Endothelial cell of umbilical vein (primary cell): ENCODE data around the gene SOX13. TPM values are rescaled to one million over a fixed set of nuclear protein-coding genes. Genes with fewer than 3 reads are reported as not detected.

Experiments used
- BruUV-seq: library from RNA; stranded (reverse); fragments of 400-500 nt; replicated peaks from 2 replicates; lab custom pipeline; 2021; lab: Mats Ljungman, UMichigan
- CTCF ChIA-PET: fragments of 300-600, 350-600 bp; sonication (Branson Sonifier 250); formaldehyde crosslinking; loops from one replicate; lab custom pipeline; 2021; ENCODE audit warnings: antibody characterized with exemption, inconsistent platforms; lab: Charles Lee
- POLR2A ChIA-PET: fragments of 300-600, 350-600 bp; sonication (Branson Sonifier 250); formaldehyde crosslinking; loops from one replicate; lab custom pipeline; 2021; ENCODE audit warnings: antibody characterized with exemption, inconsistent platforms; lab: Charles Lee
- DNase-seq: peaks from one replicate; pipeline ENCODE4 v3.0.0-alpha.2; 2011; ENCODE audit warnings: low read depth, low spot score
- FAIRE-seq: peaks from 2 replicates; lab custom pipeline; 2011; peaks lifted over from hg19 to GRCh38; lab: Jason Lieb, UNC
- H2AFZ ChIP-seq: 2 replicates; pipeline ENCODE4 v1.6.0; 2012; ENCODE audit warnings: low read depth, low read length, control low read depth, inconsistent platforms
- H3K27ac ChIP-seq: 2 replicates; pipeline ENCODE4 v1.5.1; 2011; ENCODE audit warnings: low read depth, mild to moderate bottlenecking, control low read depth, low read length, moderate library complexity; ENCODE audit not compliant: insufficient read depth
- H3K27me3 ChIP-seq, 2 experiments: 2 replicates each; pipeline versions ENCODE4 v1.6.0 to v1.6.1; 2011; ENCODE audit warnings: low read length in 2 of 2, mixed read lengths in 1 of 2; ENCODE audit not compliant: control insufficient read depth in 2 of 2, insufficient read depth in 2 of 2
- H3K36me3 ChIP-seq, 2 experiments: 2 replicates in 1 of 2; 3 replicates in 1 of 2; pipeline ENCODE4 v1.5.1; 2011; ENCODE audit warnings: low read length in 2 of 2, mild to moderate bottlenecking in 1 of 2, moderate library complexity in 1 of 2; ENCODE audit not compliant: control insufficient read depth in 2 of 2, insufficient read depth in 2 of 2; ENCODE audit errors: extremely low read depth in 1 of 2
- H3K4me1 ChIP-seq: 3 replicates; pipeline ENCODE4 v1.5.1; 2011; ENCODE audit warnings: mild to moderate bottlenecking, low read length; ENCODE audit not compliant: control insufficient read depth, insufficient read depth; ENCODE audit errors: extremely low read depth
- H3K4me2 ChIP-seq: 2 replicates; pipeline ENCODE4 v1.6.1; 2011; ENCODE audit warnings: low read length, control low read depth, mixed read lengths; ENCODE audit not compliant: insufficient read depth
- H3K4me3 ChIP-seq, 3 experiments: fragments of 200-600 bp in 1 of 3; sonication (generic), shearing (Covaris generic) in 1 of 3; replicated peaks in 1 of 3; 2 replicates each; pipeline ENCODE4 v1.5.1; 2011 to 2016; ENCODE audit warnings: control low read depth in 3 of 3, low read length in 3 of 3, mild to moderate bottlenecking in 2 of 3, inconsistent platforms in 1 of 3, low read depth in 1 of 3, moderate library complexity in 1 of 3; ENCODE audit not compliant: insufficient read depth in 1 of 3
- H3K79me2 ChIP-seq: 2 replicates; pipeline ENCODE4 v1.6.0; 2012; ENCODE audit warnings: low read length, inconsistent platforms; ENCODE audit not compliant: control insufficient read depth, insufficient read depth
- H3K9ac ChIP-seq: replicated peaks from 2 replicates; pipeline ENCODE3; 2011; ENCODE audit warnings: low read length, control low read depth; ENCODE audit not compliant: insufficient read depth; ENCODE audit errors: extremely low read depth
- H3K9me1 ChIP-seq: replicated peaks from 3 replicates; pipeline ENCODE4 v1.6.0; 2011; ENCODE audit warnings: mild to moderate bottlenecking, low read length; ENCODE audit not compliant: control insufficient read depth, insufficient read depth; ENCODE audit errors: extremely low read depth
- H3K9me3 ChIP-seq: replicated peaks from 2 replicates; pipeline ENCODE4 v1.5.1; 2012; ENCODE audit warnings: low read length, inconsistent platforms; ENCODE audit not compliant: control insufficient read depth, insufficient read depth
- H4K20me1 ChIP-seq: replicated peaks from 2 replicates; pipeline ENCODE3; 2011; ENCODE audit warnings: mild to moderate bottlenecking, low read length; ENCODE audit not compliant: control insufficient read depth, insufficient read depth; ENCODE audit errors: extremely low read depth
- EZH2 ChIP-seq: IDR thresholded peaks from 2 replicates; pipeline ENCODE4 v1.6.1; 2012; ENCODE audit warnings: borderline replicate concordance, low read depth, mild to moderate bottlenecking, moderate library complexity, low read length, inconsistent platforms; ENCODE audit not compliant: severe bottlenecking
- FOS ChIP-seq: IDR thresholded peaks from 2 replicates; pipeline ENCODE4 v1.6.1; 2011; ENCODE audit warnings: mild to moderate bottlenecking, low read length, moderate library complexity, borderline replicate concordance; ENCODE audit not compliant: insufficient read depth
- GATA2 ChIP-seq: IDR thresholded peaks from 2 replicates; pipeline ENCODE4 v1.7.0; 2011; ENCODE audit warnings: low read depth, mild to moderate bottlenecking, moderate library complexity, mixed read lengths, low read length; ENCODE audit not compliant: insufficient read length, insufficient read depth
- JUN ChIP-seq: IDR thresholded peaks from 2 replicates; pipeline ENCODE4 v1.6.1; 2011; ENCODE audit warnings: borderline replicate concordance, low read depth; ENCODE audit not compliant: insufficient read length, insufficient read depth
- MYC ChIP-seq: IDR thresholded peaks from one replicate; pipeline ENCODE4 v1.6.1; 2011; ENCODE audit warnings: mild to moderate bottlenecking, low read depth, low read length
- POLR2A ChIP-seq: IDR thresholded peaks from 2 replicates; pipeline ENCODE4 v1.6.1; 2012; ENCODE audit warnings: low read depth, mild to moderate bottlenecking, control low read depth, low read length
- POLR2AphosphoS5 ChIP-seq: IDR thresholded peaks from 2 replicates; pipeline ENCODE4 v1.6.1; 2012; ENCODE audit warnings: low read depth, mild to moderate bottlenecking, control low read depth, low read length, moderate library complexity; ENCODE audit not compliant: insufficient read depth
- dilution Hi-C: fragments of 300-500 bp; cut with MboI; formaldehyde crosslinking; loops from one replicate; pipeline ENCODE4 v1.15.0; 2019; ENCODE audit warnings: low sequenced_read_pairs; ENCODE audit not compliant: extremely low pct_ligation_motif_present
- intact Hi-C: fragments of 100-400 bp; cut with micrococcal nuclease; formaldehyde crosslinking; loops from one replicate; pipeline ENCODE4 v1.10.0; 2022
- polyA plus RNA-seq, 4 experiments: library from polyadenylated mRNA; depleted of rRNA in 3 of 4; stranded (reverse) in 3 of 4; unstranded in 1 of 4; fragments of >200 nt; gene quantifications; 2 replicates each; pipeline versions ENCODE4 v1.2.1 to v1.2.3, GENCODE V29; 2011 to 2012; ENCODE audit warnings: missing spikeins in 1 of 4
- total RNA-seq: library from RNA; stranded (reverse); gene quantifications from 2 replicates; pipeline ENCODE4 v1.2.3, GENCODE V29; 2021
- TF ChIP-seq, protein P1 (sequence below), 2 donors: IDR thresholded peaks; 1 replicate in 1 of 2; 2 replicates in 1 of 2; pipeline ENCODE4 v1.5.1; 2011; ENCODE audit warnings: low read length in 2 of 2, mild to moderate bottlenecking in 2 of 2, moderate library complexity in 2 of 2, control low read depth in 1 of 2, inconsistent platforms in 1 of 2, low read depth in 1 of 2; ENCODE audit not compliant: insufficient read depth in 1 of 2; ENCODE audit errors: extremely low read depth in 1 of 2
- TF ChIP-seq, protein P2 (sequence below): IDR thresholded peaks from 2 replicates; pipeline ENCODE4 v1.6.1; 2011; ENCODE audit not compliant: insufficient read depth, insufficient read length

Gene SOX13
- total and polyA plus RNA-seq, 2 donors (not counting 3 experiments of a cell fraction or from before 2014, with no cell fraction given): 40.8 to 57.7 TPM

DNA sequence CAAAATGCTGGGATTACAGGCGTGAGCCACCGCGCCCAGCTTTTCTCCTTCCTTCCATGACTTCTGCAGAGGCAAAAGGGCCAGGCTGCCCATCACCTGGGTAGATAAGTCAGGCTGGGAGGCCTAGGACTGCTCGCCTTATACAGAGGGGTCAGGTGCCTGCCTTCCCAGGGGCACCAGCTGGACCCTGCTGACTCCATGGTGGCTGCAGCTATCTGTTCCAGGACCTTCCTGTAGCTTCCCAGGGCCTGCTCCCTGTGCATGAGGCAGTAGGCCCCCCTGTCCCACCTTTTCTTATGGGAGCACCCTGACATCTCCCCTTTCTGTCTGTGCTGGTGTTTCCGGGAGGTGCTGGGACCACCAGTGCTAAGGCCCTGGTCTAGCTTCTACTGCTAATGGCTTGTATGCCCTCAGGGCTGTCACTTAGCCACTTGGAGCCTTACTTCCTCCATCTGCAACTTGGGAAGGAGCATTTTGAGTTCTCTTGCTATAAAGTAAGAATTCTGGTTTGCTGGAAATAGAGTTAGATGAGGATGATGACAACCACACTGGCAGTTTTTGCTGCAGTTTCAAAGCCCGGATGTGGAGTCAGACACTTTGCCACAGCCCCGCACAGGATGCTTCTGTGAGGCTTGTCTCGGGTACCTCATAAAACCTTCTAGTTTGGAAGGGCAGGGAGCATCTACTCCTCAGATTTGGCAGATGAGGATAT lies 14.4 kb downstream of the SOX13 start:
- H3K27ac ChIP-seq: no peak overlapping the region
- no peak overlapping the region for H3K9ac ChIP-seq
- H3K4me2 ChIP-seq: no peak overlapping the region
- peaks cover 25% of the 10 kb centered on the region for H3K4me1 ChIP-seq
- no peaks in the 10 kb centered on the region for H4K20me1 ChIP-seq
- H3K9me1 ChIP-seq: no peaks in the 10 kb centered on the region
- DNase-seq: no peak
- ChIA-PET POLR2A (no interaction called here), CTCF (interaction anchor here (1.3 to 3.4 kb wide), 3 partner anchors 9 to 216 kb away, joined by 4 to 13 read pairs (median 12); no protein-coding TSS in a partner anchor)
- TF ChIP-seq FOS (no peak), EZH2 (no peak), GATA2 (no peak), JUN (no peak), MYC (no peak), POLR2AphosphoS5 (no peak), POLR2A (no peak)
- TF ChIP-seq, protein P1, sequence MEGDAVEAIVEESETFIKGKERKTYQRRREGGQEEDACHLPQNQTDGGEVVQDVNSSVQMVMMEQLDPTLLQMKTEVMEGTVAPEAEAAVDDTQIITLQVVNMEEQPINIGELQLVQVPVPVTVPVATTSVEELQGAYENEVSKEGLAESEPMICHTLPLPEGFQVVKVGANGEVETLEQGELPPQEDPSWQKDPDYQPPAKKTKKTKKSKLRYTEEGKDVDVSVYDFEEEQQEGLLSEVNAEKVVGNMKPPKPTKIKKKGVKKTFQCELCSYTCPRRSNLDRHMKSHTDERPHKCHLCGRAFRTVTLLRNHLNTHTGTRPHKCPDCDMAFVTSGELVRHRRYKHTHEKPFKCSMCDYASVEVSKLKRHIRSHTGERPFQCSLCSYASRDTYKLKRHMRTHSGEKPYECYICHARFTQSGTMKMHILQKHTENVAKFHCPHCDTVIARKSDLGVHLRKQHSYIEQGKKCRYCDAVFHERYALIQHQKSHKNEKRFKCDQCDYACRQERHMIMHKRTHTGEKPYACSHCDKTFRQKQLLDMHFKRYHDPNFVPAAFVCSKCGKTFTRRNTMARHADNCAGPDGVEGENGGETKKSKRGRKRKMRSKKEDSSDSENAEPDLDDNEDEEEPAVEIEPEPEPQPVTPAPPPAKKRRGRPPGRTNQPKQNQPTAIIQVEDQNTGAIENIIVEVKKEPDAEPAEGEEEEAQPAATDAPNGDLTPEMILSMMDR (IDR thresholded peaks at IDR 0.05; ENCODE audit: extremely low read depth in 1 of 2, insufficient read depth in 1 of 2, low read depth in 1 of 2, low read length in 2 of 2): no peak
- TF ChIP-seq, protein P2, sequence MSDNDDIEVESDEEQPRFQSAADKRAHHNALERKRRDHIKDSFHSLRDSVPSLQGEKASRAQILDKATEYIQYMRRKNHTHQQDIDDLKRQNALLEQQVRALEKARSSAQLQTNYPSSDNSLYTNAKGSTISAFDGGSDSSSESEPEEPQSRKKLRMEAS: no peak
- peaks cover 23% of the 10 kb centered on the region for H3K79me2 ChIP-seq
- peak; percentile 43 for FAIRE-seq
- no peaks in the 10 kb centered on the region for H3K36me3 ChIP-seq
- dilution Hi-C loops: no loop called here
- intact Hi-C loops: no loop called here
- BruUV-seq: no TSS peak
- no peaks in the 10 kb centered on the region for H3K27me3 ChIP-seq
- H2AFZ ChIP-seq: no peak overlapping the region
- no peak overlapping the region for H3K4me3 ChIP-seq
- no peaks in the 10 kb centered on the region for H3K9me3 ChIP-seq
